GM12892 (cell line): Measurements from ENCODE around the gene PROC.

Experiments
- POLR2A ChIP-seq: IDR thresholded peaks from 2 replicates; pipeline ENCODE4 v1.6.1; 2011; ENCODE audit warnings: low read depth, low read length, control low read depth
- TAF1 ChIP-seq: IDR thresholded peaks from 2 replicates; pipeline ENCODE4 v1.6.1; 2011; ENCODE audit warnings: low read depth, mild to moderate bottlenecking, control low read depth, low read length, borderline replicate concordance

- TF ChIP-seq POLR2A: no peak
- no peak for TF ChIP-seq TAF1
These were observed 2.0 kb downstream of the PROC start for GRCh38 chr2:127420039-127420864.
